SU-DHL-6 (cell line): Measurements from ENCODE around the gene TEX13D.

ENCODE experiments used
- CTCF ChIP-seq: fragments of 200-600 bp; sonication (generic); IDR thresholded peaks from one replicate; pipeline ENCODE4 v1.5.1; 2017; ENCODE audit warnings: antibody characterized with exemption, mild to moderate bottlenecking, low read length, moderate library complexity; ENCODE audit not compliant: insufficient read depth, poor library complexity, severe bottlenecking
- EZH2phosphoT487 ChIP-seq: fragments of 200-600 bp; sonication (generic), shearing (Covaris generic); conservative IDR thresholded peaks from 2 replicates; pipeline ENCODE4 v1.6.1; 2018; ENCODE audit warnings: mild to moderate bottlenecking, antibody characterized with exemption, low read length, moderate library complexity, mixed read lengths

- TF ChIP-seq CTCF: no peak
- no peak for TF ChIP-seq EZH2phosphoT487
Observed at GRCh38 chrX:124378643-124379042, 46.2 kb downstream of the TEX13D start.
